ENCODE data around the gene SERPING1. TPM values are rescaled to one million over a fixed set of nuclear protein-coding genes. Genes with fewer than 3 reads are reported as not detected.
A peak's percentile ranks its signal among the peaks of the same experiment; 100 is the strongest.

Gene SERPING1
- total RNA-seq, 1 donor from 2014 or later: 62.5 TPM

DNA sequence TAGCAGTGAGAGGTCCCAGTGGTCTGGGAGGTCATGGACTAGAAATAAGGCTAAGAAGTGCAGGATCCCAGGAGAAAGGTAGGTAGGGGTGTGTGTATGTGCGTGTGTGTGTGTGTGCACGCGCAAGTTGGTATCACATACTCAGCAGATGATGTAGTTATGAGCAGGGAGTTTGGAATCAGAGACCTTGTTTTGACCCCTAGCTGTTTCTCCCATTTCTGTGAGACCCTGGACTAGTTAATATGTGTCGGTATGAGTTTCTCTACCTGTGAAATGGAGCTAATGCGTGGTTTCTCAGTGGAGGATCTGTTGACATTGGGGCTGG is 1.3 kb downstream of the SERPING1 start:
- H3K27ac ChIP-seq (ENCODE audit: low read depth, low read length): no peak overlapping the region
- H3K4me3 ChIP-seq (ENCODE audit: insufficient read depth, low read depth, low read length): no peak overlapping the region
- FAIRE-seq (peak; percentile 26), DNase-seq (ENCODE audit: low read depth) (peak; percentile 28)
- H3K9me3 Mint-ChIP-seq (ENCODE audit: unreplicated experiment): no peaks in the 10 kb centered on the region
- no peaks in the 10 kb centered on the region for H3K36me3 Mint-ChIP-seq (ENCODE audit: low read depth, unreplicated experiment)
- H3K9ac ChIP-seq (ENCODE audit: low read length): no peak overlapping the region
- TF ChIP-seq, protein P1, sequence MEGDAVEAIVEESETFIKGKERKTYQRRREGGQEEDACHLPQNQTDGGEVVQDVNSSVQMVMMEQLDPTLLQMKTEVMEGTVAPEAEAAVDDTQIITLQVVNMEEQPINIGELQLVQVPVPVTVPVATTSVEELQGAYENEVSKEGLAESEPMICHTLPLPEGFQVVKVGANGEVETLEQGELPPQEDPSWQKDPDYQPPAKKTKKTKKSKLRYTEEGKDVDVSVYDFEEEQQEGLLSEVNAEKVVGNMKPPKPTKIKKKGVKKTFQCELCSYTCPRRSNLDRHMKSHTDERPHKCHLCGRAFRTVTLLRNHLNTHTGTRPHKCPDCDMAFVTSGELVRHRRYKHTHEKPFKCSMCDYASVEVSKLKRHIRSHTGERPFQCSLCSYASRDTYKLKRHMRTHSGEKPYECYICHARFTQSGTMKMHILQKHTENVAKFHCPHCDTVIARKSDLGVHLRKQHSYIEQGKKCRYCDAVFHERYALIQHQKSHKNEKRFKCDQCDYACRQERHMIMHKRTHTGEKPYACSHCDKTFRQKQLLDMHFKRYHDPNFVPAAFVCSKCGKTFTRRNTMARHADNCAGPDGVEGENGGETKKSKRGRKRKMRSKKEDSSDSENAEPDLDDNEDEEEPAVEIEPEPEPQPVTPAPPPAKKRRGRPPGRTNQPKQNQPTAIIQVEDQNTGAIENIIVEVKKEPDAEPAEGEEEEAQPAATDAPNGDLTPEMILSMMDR (IDR thresholded peaks at IDR 0.05; ENCODE audit: insufficient read depth, low read depth, low read length): no peak
- TF ChIP-seq EZH2 (IDR thresholded peaks at IDR 0.05; ENCODE audit: insufficient read depth, low read length): no peak
- no peaks in the 10 kb centered on the region for H3K4me1 ChIP-seq (ENCODE audit: insufficient read depth, low read length)
- H3K36me3 ChIP-seq (ENCODE audit: insufficient read depth, low read length): no peaks in the 10 kb centered on the region
- H3K9me3 ChIP-seq (ENCODE audit: insufficient read depth, low read depth, low read length): no peaks in the 10 kb centered on the region
- no peaks in the 10 kb centered on the region for H3K79me2 ChIP-seq (ENCODE audit: insufficient read depth, low read length)
- H3K27me3 Mint-ChIP-seq (ENCODE audit: low read depth, unreplicated experiment): peaks cover 6% of the 10 kb centered on the region
- no peaks in the 10 kb centered on the region for H4K20me1 ChIP-seq (ENCODE audit: insufficient read depth, low read length)
- H3K27ac Mint-ChIP-seq (ENCODE audit: unreplicated experiment): peak overlapping the region; percentile 59
- peak overlapping the region; percentile 55 for H3K4me2 ChIP-seq (ENCODE audit: low read length)
- H3K27me3 ChIP-seq (ENCODE audit: insufficient read depth, low read length): peaks cover 19% of the 10 kb centered on the region
- H2AFZ ChIP-seq (ENCODE audit: low read depth, low read length): no peak overlapping the region
- peak overlapping the region; percentile 83 for H3K4me3 Mint-ChIP-seq (ENCODE audit: unreplicated experiment)
- peaks cover 21% of the 10 kb centered on the region for H3K4me1 Mint-ChIP-seq (ENCODE audit: low read depth, unreplicated experiment)

DNA sequence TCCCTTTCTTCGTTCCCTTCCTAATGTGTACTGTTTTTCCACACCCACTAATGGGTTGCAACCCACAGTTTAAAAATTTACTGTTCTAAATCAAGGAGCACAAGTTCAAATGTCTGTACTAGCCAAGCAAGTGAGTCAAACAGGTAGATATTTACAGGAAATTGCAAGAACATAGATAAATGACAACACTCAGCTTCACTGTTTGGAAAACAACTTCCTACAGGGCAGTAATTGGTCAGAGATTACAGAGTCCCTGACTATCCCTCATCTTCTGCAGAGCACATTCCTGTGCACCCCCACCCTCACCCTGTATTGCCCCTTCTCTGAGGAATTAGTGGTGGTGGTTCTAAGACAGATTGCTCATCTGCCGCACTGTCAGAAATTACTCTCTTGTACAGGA is 1.9 kb downstream of the SERPING1 start:
- no peak overlapping the region for H3K4me3 ChIP-seq (ENCODE audit: insufficient read depth, low read depth, low read length)
- H3K27ac Mint-ChIP-seq (ENCODE audit: unreplicated experiment): no peak overlapping the region
- no peaks in the 10 kb centered on the region for H3K9me3 ChIP-seq (ENCODE audit: insufficient read depth, low read depth, low read length)
- no peaks in the 10 kb centered on the region for H3K36me3 ChIP-seq (ENCODE audit: insufficient read depth, low read length)
- TF ChIP-seq, protein P1 (IDR thresholded peaks at IDR 0.05; ENCODE audit: insufficient read depth, low read depth, low read length): no peak
- no peak for TF ChIP-seq EZH2 (IDR thresholded peaks at IDR 0.05; ENCODE audit: insufficient read depth, low read length)
- peaks cover 2% of the 10 kb centered on the region for H3K27me3 Mint-ChIP-seq (ENCODE audit: low read depth, unreplicated experiment)
- no peak for FAIRE-seq
- no peak overlapping the region for H3K4me2 ChIP-seq (ENCODE audit: low read length)
- H3K4me1 ChIP-seq (ENCODE audit: insufficient read depth, low read length): no peaks in the 10 kb centered on the region
- H3K4me3 Mint-ChIP-seq (ENCODE audit: unreplicated experiment): peak overlapping the region; percentile 83
- H3K27me3 ChIP-seq (ENCODE audit: insufficient read depth, low read length): peaks cover 19% of the 10 kb centered on the region
- no peaks in the 10 kb centered on the region for H4K20me1 ChIP-seq (ENCODE audit: insufficient read depth, low read length)
- no peak overlapping the region for H3K9ac ChIP-seq (ENCODE audit: low read length)
- no peaks in the 10 kb centered on the region for H3K79me2 ChIP-seq (ENCODE audit: insufficient read depth, low read length)
- no peak overlapping the region for H3K27ac ChIP-seq (ENCODE audit: low read depth, low read length)
- H3K4me1 Mint-ChIP-seq (ENCODE audit: low read depth, unreplicated experiment): peaks cover 23% of the 10 kb centered on the region
- H3K36me3 Mint-ChIP-seq (ENCODE audit: low read depth, unreplicated experiment): no peaks in the 10 kb centered on the region
- no peak overlapping the region for H2AFZ ChIP-seq (ENCODE audit: low read depth, low read length)
- no peaks in the 10 kb centered on the region for H3K9me3 Mint-ChIP-seq (ENCODE audit: unreplicated experiment)
- DNase-seq (ENCODE audit: low read depth): no peak

DNA sequence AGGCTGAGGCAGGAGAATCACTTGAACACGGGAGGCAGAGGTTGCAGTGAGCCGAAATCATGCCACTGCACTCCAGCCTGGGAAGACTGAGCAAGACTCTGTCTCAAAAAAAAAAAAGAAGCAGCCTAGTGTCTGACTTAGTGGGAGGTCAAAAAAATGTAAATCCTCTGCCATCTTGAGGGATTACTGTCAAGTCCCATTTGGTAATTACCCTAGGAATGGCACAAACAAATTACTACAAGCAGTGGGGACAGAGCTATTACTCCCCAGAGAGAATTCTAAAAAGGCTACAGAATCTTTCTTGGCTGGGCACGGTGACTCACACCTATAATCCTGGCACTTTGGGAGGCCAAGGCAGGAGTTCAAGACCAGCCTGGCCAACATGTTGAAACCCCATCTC is 3.8 kb downstream of the SERPING1 start:
- Histone ChIP-seq H3K4me2 (ENCODE audit: low read length) (no peak overlapping the region), H3K4me3 (ENCODE audit: insufficient read depth, low read depth, low read length) (no peak overlapping the region), H3K36me3 (ENCODE audit: insufficient read depth, low read length) (no peaks in the 10 kb centered on the region), H2AFZ (ENCODE audit: low read depth, low read length) (no peak overlapping the region), H3K9ac (ENCODE audit: low read length) (no peak overlapping the region), H3K27ac (ENCODE audit: low read depth, low read length) (no peak overlapping the region), H3K79me2 (ENCODE audit: insufficient read depth, low read length) (no peaks in the 10 kb centered on the region), H3K4me1 (ENCODE audit: insufficient read depth, low read length) (no peaks in the 10 kb centered on the region), H3K27me3 (ENCODE audit: insufficient read depth, low read length) (peaks cover 14% of the 10 kb centered on the region), H4K20me1 (ENCODE audit: insufficient read depth, low read length) (no peaks in the 10 kb centered on the region), H3K9me3 (ENCODE audit: insufficient read depth, low read depth, low read length) (no peaks in the 10 kb centered on the region)
- Mint-ChIP-seq H3K27ac (ENCODE audit: unreplicated experiment) (no peak overlapping the region), H3K9me3 (ENCODE audit: unreplicated experiment) (no peaks in the 10 kb centered on the region), H3K4me1 (ENCODE audit: low read depth, unreplicated experiment) (peaks cover 24% of the 10 kb centered on the region), H3K4me3 (ENCODE audit: unreplicated experiment) (no peak overlapping the region), H3K36me3 (ENCODE audit: low read depth, unreplicated experiment) (peaks cover 7% of the 10 kb centered on the region), H3K27me3 (ENCODE audit: low read depth, unreplicated experiment) (no peaks in the 10 kb centered on the region)
- no peak for DNase-seq (ENCODE audit: low read depth)
- FAIRE-seq: no peak
- TF ChIP-seq, protein P1 (IDR thresholded peaks at IDR 0.05; ENCODE audit: insufficient read depth, low read depth, low read length): no peak
- no peak for TF ChIP-seq EZH2 (IDR thresholded peaks at IDR 0.05; ENCODE audit: insufficient read depth, low read length)
